SK-N-SH (cell line): Measurements from ENCODE around the gene ATF7IP2. TPM values are rescaled to one million over a fixed set of nuclear protein-coding genes. Genes with fewer than 3 reads are reported as not detected.

Experiments used
- CTCF ChIA-PET: fragments of 300-600, 350-600 bp; formaldehyde crosslinking; extraction: SDS; loops from one replicate; lab custom pipeline; 2021; lab: Yijun Ruan, JAX
- POLR2A ChIA-PET: fragments of 350-600 bp; sonication (Branson Sonifier 250); formaldehyde crosslinking; extraction: SDS; loops from one replicate; lab custom pipeline; 2020; ENCODE audit warnings: antibody characterized with exemption, inconsistent platforms; lab: Yijun Ruan, JAX
- DNase-seq: peaks from one replicate; pipeline ENCODE4 v3.0.0; 2012
- H2AFZ ChIP-seq: fragments of 200-600 bp; sonication (generic); 2 replicates; pipeline ENCODE4 v1.8.1; 2016; ENCODE audit warnings: antibody characterized with exemption, mild to moderate bottlenecking, low read depth
- H3F3A ChIP-seq: fragments of 200-600 bp; sonication (generic); replicated peaks from 2 replicates; pipeline ENCODE3; 2016; ENCODE audit warnings: antibody characterized with exemption, mild to moderate bottlenecking; ENCODE audit not compliant: insufficient read depth
- H3K27ac ChIP-seq, 2 experiments: fragments of 200-500 bp in 1 of 2; fragments of 200-600 bp in 1 of 2; sonication (Bioruptor generic) in 1 of 2; sonication (generic), shearing (Covaris generic) in 1 of 2; 2 replicates each; pipeline versions ENCODE4 v1.5.1 to v1.6.1; 2014 to 2016; ENCODE audit warnings: low read depth in 2 of 2, inconsistent platforms in 1 of 2, low read length in 1 of 2, mild to moderate bottlenecking in 1 of 2, mixed read lengths in 1 of 2
- H3K27me3 ChIP-seq: fragments of 200-600 bp; sonication (generic), shearing (Covaris generic); 2 replicates; pipeline ENCODE4 v1.6.1; 2016; ENCODE audit warnings: mixed run types; ENCODE audit not compliant: insufficient read depth
- H3K36me3 ChIP-seq, 2 experiments: fragments of 200-500 bp in 1 of 2; fragments of 200-600 bp in 1 of 2; sonication (Bioruptor generic) in 1 of 2; sonication (generic) in 1 of 2; replicated peaks in 1 of 2; 2 replicates each; pipeline versions ENCODE3 to v1.5.1; 2014 to 2016; ENCODE audit warnings: low read length in 1 of 2, mild to moderate bottlenecking in 1 of 2; ENCODE audit not compliant: insufficient read depth in 2 of 2, control insufficient read depth in 1 of 2
- H3K4me1 ChIP-seq, 2 experiments: fragments of 200-500 bp in 1 of 2; fragments of 200-600 bp in 1 of 2; sonication (Bioruptor generic) in 1 of 2; sonication (generic), shearing (Covaris generic) in 1 of 2; 2 replicates each; pipeline versions ENCODE4 v1.5.1 to v1.6.1; 2014 to 2016; ENCODE audit warnings: low read depth in 1 of 2, low read length in 1 of 2, mixed run types in 1 of 2; ENCODE audit not compliant: insufficient read depth in 2 of 2, control insufficient read depth in 1 of 2
- H3K4me2 ChIP-seq: fragments of 200-600 bp; sonication (generic), shearing (Covaris generic); 2 replicates; pipeline ENCODE4 v1.6.1; 2017; ENCODE audit warnings: mixed run types
- H3K4me3 ChIP-seq, 2 experiments: fragments of 200-500 bp in 1 of 2; fragments of 200-600 bp in 1 of 2; sonication (Bioruptor generic) in 1 of 2; sonication (generic), shearing (Covaris generic) in 1 of 2; 2 replicates each; pipeline versions ENCODE4 v1.5.1 to v1.8.1; 2014 to 2016; ENCODE audit warnings: low read depth in 2 of 2, inconsistent platforms in 1 of 2, low read length in 1 of 2, mild to moderate bottlenecking in 1 of 2, mixed read lengths in 1 of 2, moderate library complexity in 1 of 2
- H3K79me2 ChIP-seq: fragments of 200-600 bp; sonication (generic); 2 replicates; pipeline ENCODE4 v1.8.1; 2017; ENCODE audit warnings: mild to moderate bottlenecking; ENCODE audit not compliant: insufficient read depth
- H3K9ac ChIP-seq: fragments of 200-600 bp; sonication (generic); 2 replicates; pipeline ENCODE4 v1.6.1; 2017; ENCODE audit warnings: mixed run types
- H3K9me2 ChIP-seq: fragments of 200-600 bp; sonication (generic); 2 replicates; pipeline ENCODE4 v1.6.1; 2017; ENCODE audit warnings: mixed run types
- H3K9me3 ChIP-seq: fragments of 200-600 bp; sonication (generic); 2 replicates; pipeline ENCODE4 v1.6.1; 2017; ENCODE audit warnings: mixed run types, mild to moderate bottlenecking, moderate library complexity
- H4K20me1 ChIP-seq: fragments of 200-600 bp; sonication (generic); 2 replicates; pipeline ENCODE4 v1.6.1; 2017; ENCODE audit warnings: mild to moderate bottlenecking, mixed run types; ENCODE audit not compliant: insufficient read depth
- CHD2 ChIP-seq: fragments of 150-350 bp; IDR thresholded peaks from 2 replicates; pipeline ENCODE4 v1.6.1; 2018; ENCODE audit warnings: low read length; ENCODE audit not compliant: partially characterized antibody
- EP300 ChIP-seq, 2 experiments: IDR thresholded peaks; 2 replicates each; pipeline versions ENCODE4 v1.4.0 to v1.6.1; 2012; ENCODE audit warnings: borderline replicate concordance in 1 of 2, low read depth in 1 of 2, low read length in 1 of 2
- FOXJ3 ChIP-seq: sonication (generic); formaldehyde crosslinking; IDR thresholded peaks from 2 replicates; pipeline ENCODE4 v1.5.1; 2020; ENCODE audit warnings: mild to moderate bottlenecking, missing genetic modification reagents
- GABPA ChIP-seq: IDR thresholded peaks from 2 replicates; pipeline ENCODE4 v1.4.0; 2012; ENCODE audit warnings: low read depth, mild to moderate bottlenecking
- JUND ChIP-seq: IDR thresholded peaks from 2 replicates; pipeline ENCODE4 v1.4.0; 2012
- POLR2AphosphoS5 ChIP-seq: IDR thresholded peaks from 2 replicates; pipeline ENCODE4 v1.6.1; 2012; ENCODE audit warnings: low read depth, low read length
- RFX5 ChIP-seq: IDR thresholded peaks from 2 replicates; pipeline ENCODE4 v1.6.1; 2012; ENCODE audit warnings: mild to moderate bottlenecking, improper control_type of control experiment, low read length
- RXRA ChIP-seq: IDR thresholded peaks from 2 replicates; pipeline ENCODE4 v1.4.0; 2012; ENCODE audit warnings: low read depth, mild to moderate bottlenecking, borderline replicate concordance
- SMC3 ChIP-seq: IDR thresholded peaks from 2 replicates; pipeline ENCODE4 v1.6.1; 2012; ENCODE audit warnings: low read depth, low read length, improper control_type of control experiment
- TAF1 ChIP-seq: IDR thresholded peaks from 2 replicates; pipeline ENCODE4 v1.6.1; 2012; ENCODE audit warnings: low read depth, mild to moderate bottlenecking, low read length, moderate library complexity, borderline replicate concordance
- TCF12 ChIP-seq: IDR thresholded peaks from 2 replicates; pipeline ENCODE4 v1.4.0; 2012
- TEAD4 ChIP-seq: IDR thresholded peaks from 2 replicates; pipeline ENCODE4 v1.4.0; 2012; ENCODE audit warnings: mild to moderate bottlenecking, borderline replicate concordance; ENCODE audit not compliant: insufficient read depth
- WGBS: methylation state at CpG from one replicate; pipeline ENCODE4 v1.1.6; 2017; ENCODE audit warnings: low lambda C conversion rate; 5-methylcytosine and 5-hydroxymethylcytosine counted together
- polyA plus RNA-seq, 3 experiments: library from polyadenylated mRNA; depleted of rRNA; stranded (reverse); fragments of >200 nt; gene quantifications; 2 replicates each; pipeline ENCODE4 v1.2.3, GENCODE V29; 2012
- TF ChIP-seq, protein P1 (sequence below): IDR thresholded peaks from 2 replicates; pipeline ENCODE4 v1.4.0; 2012; ENCODE audit warnings: low read depth, borderline replicate concordance
- TF ChIP-seq, protein P2 (sequence below): IDR thresholded peaks from 2 replicates; pipeline ENCODE4 v1.6.1; 2012; ENCODE audit warnings: mild to moderate bottlenecking, low read depth, low read length, moderate library complexity

Gene ATF7IP2
- polyA plus RNA-seq, 1 of the 3 experiments (the other 2 are of a cell fraction) = 0.35 TPM

DNA sequence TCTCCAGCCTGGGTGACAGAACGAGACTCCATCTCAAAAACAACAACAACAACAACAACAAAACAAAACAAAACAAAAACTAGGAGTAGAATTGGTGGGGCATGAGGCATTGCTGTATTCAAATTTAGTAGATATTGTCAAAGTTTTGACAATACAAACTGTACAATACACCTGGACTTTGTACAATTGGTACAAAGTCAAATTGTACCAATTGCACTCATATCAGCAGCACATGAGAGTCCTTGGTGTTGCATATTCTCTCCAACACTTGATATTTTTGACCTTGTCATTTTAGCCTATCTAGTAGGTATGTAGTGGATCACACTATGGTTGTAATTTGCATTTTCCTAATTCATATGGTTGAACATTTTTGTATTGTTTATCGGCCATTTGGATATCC is 14.3 kb upstream of the ATF7IP2 start:
- no peak for DNase-seq
- Histone ChIP-seq H3K27me3 (no peaks in the 10 kb centered on the region), H3K9me3 (no peaks in the 10 kb centered on the region), H3F3A (no peaks in the 10 kb centered on the region), H2AFZ (no peak overlapping the region), H3K4me3 (no peak overlapping the region), H3K9ac (no peak overlapping the region), H4K20me1 (no peaks in the 10 kb centered on the region), H3K36me3 (no peaks in the 10 kb centered on the region), H3K27ac (no peak overlapping the region), H3K79me2 (no peaks in the 10 kb centered on the region), H3K4me1 (no peaks in the 10 kb centered on the region), H3K9me2 (no peaks in the 10 kb centered on the region), H3K4me2 (no peak overlapping the region)
- ChIA-PET POLR2A (no interaction called here), CTCF (no interaction called here)
- WGBS = 2% methylated on average over 2 of the region's 2 CpGs
- TF ChIP-seq RFX5 (no peak), EP300 (IDR thresholded peaks at IDR 0.05; ENCODE audit: borderline replicate concordance in 1 of 2, low read depth in 1 of 2, low read length in 1 of 2) (no peak), JUND (no peak), SMC3 (no peak), GABPA (no peak), POLR2AphosphoS5 (no peak), TAF1 (no peak), TEAD4 (no peak), FOXJ3 (CRISPR knock-in tag) (no peak)
- TF ChIP-seq, protein P1, sequence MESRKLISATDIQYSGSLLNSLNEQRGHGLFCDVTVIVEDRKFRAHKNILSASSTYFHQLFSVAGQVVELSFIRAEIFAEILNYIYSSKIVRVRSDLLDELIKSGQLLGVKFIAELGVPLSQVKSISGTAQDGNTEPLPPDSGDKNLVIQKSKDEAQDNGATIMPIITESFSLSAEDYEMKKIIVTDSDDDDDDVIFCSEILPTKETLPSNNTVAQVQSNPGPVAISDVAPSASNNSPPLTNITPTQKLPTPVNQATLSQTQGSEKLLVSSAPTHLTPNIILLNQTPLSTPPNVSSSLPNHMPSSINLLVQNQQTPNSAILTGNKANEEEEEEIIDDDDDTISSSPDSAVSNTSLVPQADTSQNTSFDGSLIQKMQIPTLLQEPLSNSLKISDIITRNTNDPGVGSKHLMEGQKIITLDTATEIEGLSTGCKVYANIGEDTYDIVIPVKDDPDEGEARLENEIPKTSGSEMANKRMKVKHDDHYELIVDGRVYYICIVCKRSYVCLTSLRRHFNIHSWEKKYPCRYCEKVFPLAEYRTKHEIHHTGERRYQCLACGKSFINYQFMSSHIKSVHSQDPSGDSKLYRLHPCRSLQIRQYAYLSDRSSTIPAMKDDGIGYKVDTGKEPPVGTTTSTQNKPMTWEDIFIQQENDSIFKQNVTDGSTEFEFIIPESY = no peak

DNA sequence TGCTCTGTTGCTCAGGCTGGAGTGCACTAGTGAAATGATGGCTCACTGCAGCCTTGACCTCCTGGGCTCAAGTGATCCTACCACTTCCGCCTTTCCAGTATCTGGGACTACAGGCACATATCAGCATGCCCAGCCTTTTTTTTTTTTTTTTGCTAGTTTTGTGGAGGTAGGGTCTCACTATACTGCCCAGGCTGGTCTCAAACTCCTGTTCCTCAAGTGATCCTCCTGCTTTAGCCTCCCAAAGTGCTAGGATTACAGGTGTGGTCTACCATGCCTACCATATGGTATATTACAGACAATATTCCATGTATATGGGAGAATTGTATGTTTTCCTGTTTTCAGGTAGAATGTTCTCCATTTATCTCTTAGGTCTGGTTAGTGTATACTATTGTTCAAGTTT is 12.3 kb upstream of the ATF7IP2 start:
- 41% methylated on average over 1 of the region's 1 CpG for WGBS

More for the DNA sequence above, 12.3 kb upstream of the ATF7IP2 start:
- Histone ChIP-seq H4K20me1 (no peaks in the 10 kb centered on the region), H3K4me1 (no peaks in the 10 kb centered on the region), H2AFZ (no peak overlapping the region), H3F3A (no peaks in the 10 kb centered on the region), H3K9me2 (no peaks in the 10 kb centered on the region), H3K9me3 (no peaks in the 10 kb centered on the region), H3K36me3 (no peaks in the 10 kb centered on the region), H3K27me3 (no peaks in the 10 kb centered on the region), H3K4me3 (no peak overlapping the region), H3K9ac (no peak overlapping the region), H3K27ac (no peak overlapping the region), H3K4me2 (no peak overlapping the region), H3K79me2 (no peaks in the 10 kb centered on the region)
- TF ChIP-seq CHD2 = no peak
- TF ChIP-seq JUND = no peak
- no peak for TF ChIP-seq SMC3
- TF ChIP-seq TCF12 = no peak
- no peak for TF ChIP-seq TAF1
- no peak for TF ChIP-seq RXRA
- TF ChIP-seq, protein P2, sequence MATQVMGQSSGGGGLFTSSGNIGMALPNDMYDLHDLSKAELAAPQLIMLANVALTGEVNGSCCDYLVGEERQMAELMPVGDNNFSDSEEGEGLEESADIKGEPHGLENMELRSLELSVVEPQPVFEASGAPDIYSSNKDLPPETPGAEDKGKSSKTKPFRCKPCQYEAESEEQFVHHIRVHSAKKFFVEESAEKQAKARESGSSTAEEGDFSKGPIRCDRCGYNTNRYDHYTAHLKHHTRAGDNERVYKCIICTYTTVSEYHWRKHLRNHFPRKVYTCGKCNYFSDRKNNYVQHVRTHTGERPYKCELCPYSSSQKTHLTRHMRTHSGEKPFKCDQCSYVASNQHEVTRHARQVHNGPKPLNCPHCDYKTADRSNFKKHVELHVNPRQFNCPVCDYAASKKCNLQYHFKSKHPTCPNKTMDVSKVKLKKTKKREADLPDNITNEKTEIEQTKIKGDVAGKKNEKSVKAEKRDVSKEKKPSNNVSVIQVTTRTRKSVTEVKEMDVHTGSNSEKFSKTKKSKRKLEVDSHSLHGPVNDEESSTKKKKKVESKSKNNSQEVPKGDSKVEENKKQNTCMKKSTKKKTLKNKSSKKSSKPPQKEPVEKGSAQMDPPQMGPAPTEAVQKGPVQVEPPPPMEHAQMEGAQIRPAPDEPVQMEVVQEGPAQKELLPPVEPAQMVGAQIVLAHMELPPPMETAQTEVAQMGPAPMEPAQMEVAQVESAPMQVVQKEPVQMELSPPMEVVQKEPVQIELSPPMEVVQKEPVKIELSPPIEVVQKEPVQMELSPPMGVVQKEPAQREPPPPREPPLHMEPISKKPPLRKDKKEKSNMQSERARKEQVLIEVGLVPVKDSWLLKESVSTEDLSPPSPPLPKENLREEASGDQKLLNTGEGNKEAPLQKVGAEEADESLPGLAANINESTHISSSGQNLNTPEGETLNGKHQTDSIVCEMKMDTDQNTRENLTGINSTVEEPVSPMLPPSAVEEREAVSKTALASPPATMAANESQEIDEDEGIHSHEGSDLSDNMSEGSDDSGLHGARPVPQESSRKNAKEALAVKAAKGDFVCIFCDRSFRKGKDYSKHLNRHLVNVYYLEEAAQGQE = no peak
- DNase-seq = no peak
- POLR2A ChIA-PET = no interaction called here
- CTCF ChIA-PET = no interaction called here
